ENCODE measurements around the gene DPP9.

Gene DPP9

GRCh38 chr19:4664642-4665041, 59.0 kb downstream of the DPP9 start:
- no peaks in the 10 kb centered on the region for H3K9me2 ChIP-seq (replicated peaks; ENCODE audit: control insufficient read depth, low read length)
- no peaks in the 10 kb centered on the region for H3K27me3 ChIP-seq (ENCODE audit: control insufficient read depth, low read length)
- no peak overlapping the region for H3K4me3 ChIP-seq (ENCODE audit: low read length)
- H3F3A ChIP-seq (ENCODE audit: control insufficient read depth, insufficient read depth): no peaks in the 10 kb centered on the region
- TF ChIP-seq CTCF (IDR thresholded peaks at IDR 0.05; ENCODE audit: low read depth, low read length, poor library complexity, severe bottlenecking) (no peak), EZH2phosphoT487 (IDR thresholded peaks at IDR 0.05; ENCODE audit: borderline replicate concordance, low read length) (no peak)
- no peaks in the 10 kb centered on the region for H4K20me1 ChIP-seq (ENCODE audit: control insufficient read depth, insufficient read depth, low read depth, low read length)
- no peak overlapping the region for H3K27ac ChIP-seq (ENCODE audit: low read depth, low read length)
- peaks cover 8% of the 10 kb centered on the region for H3K4me1 ChIP-seq (ENCODE audit: control insufficient read depth, low read length)
- no peak overlapping the region for H3K4me2 ChIP-seq (ENCODE audit: low read length)
- H3K36me3 ChIP-seq (ENCODE audit: control insufficient read depth, low read length): peaks cover 57% of the 10 kb centered on the region
- H3K79me2 ChIP-seq (ENCODE audit: control insufficient read depth, low read length): peaks cover 19% of the 10 kb centered on the region
- no peaks in the 10 kb centered on the region for H3K9me3 ChIP-seq (ENCODE audit: control insufficient read depth, insufficient read depth, low read length)

GRCh38 chr19:4662812-4663211, 60.8 kb downstream of the DPP9 start:
- H3K36me3 ChIP-seq (ENCODE audit: control insufficient read depth, low read length): peaks cover 57% of the 10 kb centered on the region

GRCh38 chr19:4662020-4662695, 61.5 kb downstream of the DPP9 start:
- Histone ChIP-seq H3K36me3 (ENCODE audit: control insufficient read depth, low read length) (peaks cover 56% of the 10 kb centered on the region), H3K27me3 (ENCODE audit: control insufficient read depth, low read length) (no peaks in the 10 kb centered on the region), H3K4me3 (ENCODE audit: low read length) (no peak overlapping the region), H4K20me1 (ENCODE audit: control insufficient read depth, insufficient read depth, low read depth, low read length) (no peaks in the 10 kb centered on the region), H3F3A (ENCODE audit: control insufficient read depth, insufficient read depth) (no peaks in the 10 kb centered on the region), H3K9me3 (ENCODE audit: control insufficient read depth, insufficient read depth, low read length) (no peaks in the 10 kb centered on the region), H3K4me2 (ENCODE audit: low read length) (no peak overlapping the region), H3K79me2 (ENCODE audit: control insufficient read depth, low read length) (peaks cover 2% of the 10 kb centered on the region; the same call in 1 of the 2 replicates), H3K9me2 (replicated peaks; ENCODE audit: control insufficient read depth, low read length) (no peaks in the 10 kb centered on the region), H3K27ac (ENCODE audit: low read depth, low read length) (no peak overlapping the region), H3K4me1 (ENCODE audit: control insufficient read depth, low read length) (no peaks in the 10 kb centered on the region)
- TF ChIP-seq EZH2phosphoT487 (IDR thresholded peaks at IDR 0.05; ENCODE audit: borderline replicate concordance, low read length) (no peak), CTCF (IDR thresholded peaks at IDR 0.05; ENCODE audit: low read depth, low read length, poor library complexity, severe bottlenecking) (no peak)

More at GRCh38 chr19:4662812-4663211, 60.8 kb downstream of the DPP9 start:
- H3K4me2 ChIP-seq (ENCODE audit: low read length): no peak overlapping the region
- no peaks in the 10 kb centered on the region for H4K20me1 ChIP-seq (ENCODE audit: control insufficient read depth, insufficient read depth, low read depth, low read length)
- H3K9me3 ChIP-seq (ENCODE audit: control insufficient read depth, insufficient read depth, low read length): no peaks in the 10 kb centered on the region
- no peak overlapping the region for H3K4me3 ChIP-seq (ENCODE audit: low read length)
- H3K27ac ChIP-seq (ENCODE audit: low read depth, low read length): no peak overlapping the region
- TF ChIP-seq CTCF (IDR thresholded peaks at IDR 0.05; ENCODE audit: low read depth, low read length, poor library complexity, severe bottlenecking) (no peak), EZH2phosphoT487 (IDR thresholded peaks at IDR 0.05; ENCODE audit: borderline replicate concordance, low read length) (no peak)
- peaks cover 2% of the 10 kb centered on the region; the same call in 1 of the 2 replicates for H3K79me2 ChIP-seq (ENCODE audit: control insufficient read depth, low read length)
- H3K9me2 ChIP-seq (replicated peaks; ENCODE audit: control insufficient read depth, low read length): no peaks in the 10 kb centered on the region
- no peaks in the 10 kb centered on the region for H3F3A ChIP-seq (ENCODE audit: control insufficient read depth, insufficient read depth)
- H3K27me3 ChIP-seq (ENCODE audit: control insufficient read depth, low read length): no peaks in the 10 kb centered on the region
- no peaks in the 10 kb centered on the region for H3K4me1 ChIP-seq (ENCODE audit: control insufficient read depth, low read length)

Data from DOHH2 (cell line).